Measurements from ENCODE around the gene NAXE. TPM values are rescaled to one million over a fixed set of nuclear protein-coding genes. Genes with fewer than 3 reads are reported as not detected.
A peak's percentile ranks its signal among the peaks of the same experiment; 100 is the strongest.

Gene NAXE
- total RNA-seq, 1 donor from 2014 or later, result 62.2 TPM

DNA sequence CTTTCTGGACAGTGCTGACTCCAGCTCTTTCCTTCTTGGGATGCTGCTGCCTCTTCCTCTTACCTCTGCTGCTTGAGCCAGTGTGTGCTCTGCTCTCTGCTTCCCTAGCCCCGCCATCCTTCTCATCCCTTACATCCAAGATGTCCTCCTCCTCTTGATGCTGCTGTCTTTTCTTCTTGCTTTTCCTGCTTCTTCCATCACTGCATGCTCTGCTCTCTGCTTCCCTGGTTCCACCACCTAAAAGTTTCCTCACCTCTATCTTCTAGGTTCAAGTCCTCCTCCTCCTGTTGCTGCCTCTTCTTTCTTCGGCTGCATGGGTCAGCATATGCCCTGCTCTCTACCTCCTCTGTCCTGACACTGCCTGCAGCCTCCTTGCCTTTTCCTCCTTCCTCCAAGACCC is 3.4 kb downstream of the NAXE start:
- no peak overlapping the region for H3K27ac ChIP-seq
- TF ChIP-seq, protein P1, sequence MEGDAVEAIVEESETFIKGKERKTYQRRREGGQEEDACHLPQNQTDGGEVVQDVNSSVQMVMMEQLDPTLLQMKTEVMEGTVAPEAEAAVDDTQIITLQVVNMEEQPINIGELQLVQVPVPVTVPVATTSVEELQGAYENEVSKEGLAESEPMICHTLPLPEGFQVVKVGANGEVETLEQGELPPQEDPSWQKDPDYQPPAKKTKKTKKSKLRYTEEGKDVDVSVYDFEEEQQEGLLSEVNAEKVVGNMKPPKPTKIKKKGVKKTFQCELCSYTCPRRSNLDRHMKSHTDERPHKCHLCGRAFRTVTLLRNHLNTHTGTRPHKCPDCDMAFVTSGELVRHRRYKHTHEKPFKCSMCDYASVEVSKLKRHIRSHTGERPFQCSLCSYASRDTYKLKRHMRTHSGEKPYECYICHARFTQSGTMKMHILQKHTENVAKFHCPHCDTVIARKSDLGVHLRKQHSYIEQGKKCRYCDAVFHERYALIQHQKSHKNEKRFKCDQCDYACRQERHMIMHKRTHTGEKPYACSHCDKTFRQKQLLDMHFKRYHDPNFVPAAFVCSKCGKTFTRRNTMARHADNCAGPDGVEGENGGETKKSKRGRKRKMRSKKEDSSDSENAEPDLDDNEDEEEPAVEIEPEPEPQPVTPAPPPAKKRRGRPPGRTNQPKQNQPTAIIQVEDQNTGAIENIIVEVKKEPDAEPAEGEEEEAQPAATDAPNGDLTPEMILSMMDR (IDR thresholded peaks at IDR 0.05), result no peak
- peaks cover 21% of the 10 kb centered on the region for H3K4me1 ChIP-seq
- H3K4me3 ChIP-seq, result no peak overlapping the region
- no peaks in the 10 kb centered on the region for H3K9me3 ChIP-seq
- no peak for DNase-seq
- peaks cover 57% of the 10 kb centered on the region for H3K36me3 ChIP-seq
- ATAC-seq, result no peak
- intact Hi-C loops (cut with DNase I), result no loop called here
- no peaks in the 10 kb centered on the region for H3K27me3 ChIP-seq (ENCODE audit: low read depth)

DNA sequence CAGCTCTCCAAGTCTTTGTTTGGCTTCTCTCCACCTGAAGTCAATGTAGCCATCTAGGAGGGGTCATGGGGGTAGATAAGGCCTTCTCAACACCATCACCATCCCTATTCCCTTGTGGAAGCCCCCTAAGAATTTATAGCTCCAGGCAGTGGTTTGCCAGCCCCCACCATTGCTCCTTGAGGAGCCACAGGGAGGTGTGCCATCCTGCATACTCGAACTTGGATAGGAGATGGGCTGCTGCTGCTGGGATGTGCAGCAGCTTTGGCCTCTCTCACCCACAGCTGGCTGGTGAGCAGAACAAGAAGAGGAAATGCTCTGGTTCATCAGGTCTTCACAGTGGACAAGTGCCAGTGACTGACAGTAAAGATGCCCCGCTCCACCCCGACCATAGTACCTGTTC is 4.8 kb downstream of the NAXE start:
- H3K9me3 ChIP-seq, result no peaks in the 10 kb centered on the region
- ATAC-seq, result no peak
- H3K4me3 ChIP-seq, result no peak overlapping the region
- H3K36me3 ChIP-seq, result peaks cover 57% of the 10 kb centered on the region
- TF ChIP-seq, protein P1 (IDR thresholded peaks at IDR 0.05), result no peak
- no peak overlapping the region for H3K27ac ChIP-seq
- H3K27me3 ChIP-seq (ENCODE audit: low read depth), result no peaks in the 10 kb centered on the region
- DNase-seq, result no peak
- intact Hi-C loops (cut with DNase I), result no loop called here
- H3K4me1 ChIP-seq, result peaks cover 23% of the 10 kb centered on the region

DNA sequence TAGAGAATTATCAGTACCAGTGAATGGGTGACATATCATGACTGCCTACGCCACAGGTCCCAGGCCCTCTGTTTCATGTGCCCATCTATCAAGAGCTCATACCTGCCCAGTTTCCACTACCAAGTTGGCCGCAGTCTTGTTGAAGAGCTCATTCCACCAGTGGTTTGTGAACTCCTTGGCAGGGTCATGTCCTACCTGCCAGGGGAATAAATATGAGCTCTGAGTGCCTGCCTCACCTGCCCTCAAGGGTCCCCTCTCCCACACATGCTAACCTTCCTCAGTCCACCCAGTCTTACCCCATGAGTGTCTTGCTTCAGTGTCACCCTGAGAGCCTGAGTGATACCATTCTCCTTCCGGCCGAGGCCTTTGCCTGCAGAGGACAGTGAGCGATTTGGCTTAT is 6.5 kb downstream of the NAXE start:
- no peak for ATAC-seq
- no peaks in the 10 kb centered on the region for H3K27me3 ChIP-seq (ENCODE audit: low read depth)
- H3K4me3 ChIP-seq, result no peak overlapping the region
- no peaks in the 10 kb centered on the region for H3K9me3 ChIP-seq
- peaks cover 54% of the 10 kb centered on the region for H3K36me3 ChIP-seq
- no peak overlapping the region for H3K27ac ChIP-seq
- DNase-seq, result no peak
- intact Hi-C loops (cut with DNase I), result no loop called here
- TF ChIP-seq, protein P1 (IDR thresholded peaks at IDR 0.05), result no peak
- peaks cover 18% of the 10 kb centered on the region for H3K4me1 ChIP-seq

DNA sequence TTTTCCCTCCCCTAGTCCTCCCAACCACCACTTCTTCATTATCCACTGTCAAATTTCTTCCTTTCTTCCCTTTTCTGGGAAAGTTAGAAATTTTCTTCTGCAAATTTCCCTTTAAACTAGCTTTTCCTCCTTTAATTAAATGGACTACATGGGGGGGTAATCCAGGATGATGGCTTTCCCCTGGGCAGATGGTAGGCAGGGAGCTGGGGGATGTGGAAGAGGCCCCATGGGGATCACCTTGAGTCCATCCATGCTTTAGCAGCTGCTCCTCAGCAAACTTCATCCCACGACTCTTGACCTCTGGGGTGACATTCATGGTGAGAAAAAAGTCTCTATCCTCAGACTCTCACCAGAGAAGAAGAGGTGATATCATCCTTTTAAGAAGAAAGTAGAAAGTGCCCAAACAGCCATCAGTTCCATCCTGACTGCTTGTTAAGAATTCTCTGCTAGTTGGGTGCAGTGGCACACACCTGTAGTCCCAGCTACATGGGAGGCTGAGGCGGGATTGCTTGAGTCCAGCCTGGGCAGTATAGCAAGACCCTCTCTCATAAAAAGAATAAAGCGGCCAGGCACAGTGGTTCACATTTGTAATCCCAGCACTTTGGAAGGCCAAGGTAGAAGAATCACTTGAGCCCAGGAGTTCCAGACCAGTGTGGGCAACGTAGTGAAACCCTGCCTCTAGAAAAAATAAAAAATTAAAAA is 7.3 kb downstream of the NAXE start:
- TF ChIP-seq, protein P1 (IDR thresholded peaks at IDR 0.05), result no peak
- peaks cover 48% of the 10 kb centered on the region for H3K36me3 ChIP-seq
- H3K4me1 ChIP-seq, result peaks cover 18% of the 10 kb centered on the region
- no peaks in the 10 kb centered on the region for H3K27me3 ChIP-seq (ENCODE audit: low read depth)
- no peak for ATAC-seq
- no peak overlapping the region for H3K4me3 ChIP-seq
- no peaks in the 10 kb centered on the region for H3K9me3 ChIP-seq
- intact Hi-C loops (cut with DNase I), result no loop called here
- no peak overlapping the region for H3K27ac ChIP-seq
- no peak for DNase-seq

DNA sequence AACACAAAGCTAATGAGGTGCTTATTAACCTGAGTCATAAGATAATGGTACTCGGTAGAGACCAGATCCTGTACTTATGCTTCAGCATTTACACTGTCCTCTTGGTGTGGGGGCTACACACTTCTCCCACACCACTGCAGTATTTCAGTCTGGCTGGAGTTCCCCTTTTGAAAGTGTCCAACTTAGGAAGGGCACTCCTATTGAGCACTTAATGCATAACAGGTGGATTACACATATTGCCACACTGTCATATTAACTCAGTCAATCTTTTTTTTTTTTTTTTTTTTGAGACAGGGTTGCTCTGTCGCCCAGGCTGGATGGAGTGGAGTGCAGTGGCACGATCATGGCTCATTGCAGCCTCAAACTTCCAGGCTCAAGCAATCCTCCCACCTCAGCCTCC is 8.2 kb downstream of the NAXE start:
- Histone ChIP-seq H3K4me1 (peaks cover 18% of the 10 kb centered on the region), H3K27me3 (ENCODE audit: low read depth) (no peaks in the 10 kb centered on the region), H3K36me3 (peaks cover 42% of the 10 kb centered on the region), H3K4me3 (no peak overlapping the region), H3K9me3 (no peaks in the 10 kb centered on the region), H3K27ac (no peak overlapping the region)
- TF ChIP-seq, protein P1 (IDR thresholded peaks at IDR 0.05), result no peak
- DNase-seq, result no peak
- intact Hi-C loops (cut with DNase I), result no loop called here
- peak in 1 of 2 donors; percentile 10 for ATAC-seq

Measured in lower lobe of right lung (tissue), 2 donors.